A673 (cell line): ENCODE data around the gene CABP4. TPM values are rescaled to one million over a fixed set of nuclear protein-coding genes. Genes with fewer than 3 reads are reported as not detected.
A peak's percentile ranks its signal among the peaks of the same experiment; 100 is the strongest.

Source experiments
- BruUV-seq: library from RNA; stranded (reverse); fragments of 400-500 nt; replicated peaks from 2 replicates; lab custom pipeline; 2021; lab: Mats Ljungman, UMichigan
- CTCF ChIA-PET: fragments of 300-600 bp; sonication (Branson Sonifier 250); formaldehyde crosslinking; loops from one replicate; lab custom pipeline; 2022; ENCODE audit warnings: antibody characterized with exemption; lab: Charles Lee
- POLR2A ChIA-PET: fragments of 300-600 bp; sonication (Branson Sonifier 250); formaldehyde crosslinking; loops from one replicate; lab custom pipeline; 2022; ENCODE audit warnings: antibody characterized with exemption; ENCODE audit not compliant: low non-redundant PET; lab: Charles Lee
- DNase-seq: peaks from one replicate; pipeline ENCODE4 v3.0.0-alpha.2; 2015; ENCODE audit warnings: low spot score
- H3K27ac ChIP-seq: fragments of 200-600 bp; sonication (generic); 2 replicates; pipeline ENCODE4 v1.5.1; 2016; ENCODE audit warnings: mixed run types, low read depth, mild to moderate bottlenecking, mixed read lengths, antibody characterized with exemption, low read length; ENCODE audit not compliant: poor library complexity, severe bottlenecking
- H3K27me3 ChIP-seq: fragments of 200-600 bp; sonication (generic); replicated peaks from 2 replicates; pipeline ENCODE4 v1.6.1; 2017; ENCODE audit warnings: mixed run types, low read depth, mild to moderate bottlenecking, mixed read lengths, antibody characterized with exemption, low read length; ENCODE audit not compliant: insufficient read depth, poor library complexity
- H3K36me3 ChIP-seq: fragments of 200-600 bp; sonication (generic); 2 replicates; pipeline ENCODE4 v1.6.1; 2016; ENCODE audit warnings: mixed run types, mild to moderate bottlenecking, mixed read lengths, antibody characterized with exemption, low read length; ENCODE audit not compliant: insufficient read depth, poor library complexity, severe bottlenecking
- H3K4me1 ChIP-seq: fragments of 200-600 bp; sonication (generic); 2 replicates; pipeline ENCODE4 v1.6.1; 2017; ENCODE audit warnings: mixed run types, mild to moderate bottlenecking, mixed read lengths, antibody characterized with exemption, low read length; ENCODE audit not compliant: insufficient read depth, poor library complexity, severe bottlenecking
- H3K4me3 ChIP-seq: fragments of 200-600 bp; sonication (generic); 2 replicates; pipeline ENCODE4 v1.5.1; 2016; ENCODE audit warnings: low read depth, mixed run types, mild to moderate bottlenecking, mixed read lengths, low read length; ENCODE audit not compliant: poor library complexity, severe bottlenecking
- H3K9me3 ChIP-seq: fragments of 200-600 bp; sonication (generic); 2 replicates; pipeline ENCODE4 v1.6.1; 2016; ENCODE audit warnings: mixed run types, low read depth, mild to moderate bottlenecking, mixed read lengths, antibody characterized with exemption, low read length; ENCODE audit not compliant: poor library complexity, severe bottlenecking
- EZH2 ChIP-seq: fragments of 200-600 bp; sonication (generic); IDR thresholded peaks from 2 replicates; pipeline ENCODE4 v1.6.1; 2017; ENCODE audit warnings: borderline replicate concordance, low read depth, mild to moderate bottlenecking, mixed read lengths, antibody characterized with exemption, low read length; ENCODE audit not compliant: poor library complexity, severe bottlenecking
- intact Hi-C: fragments of 100-400 bp; cut with micrococcal nuclease; formaldehyde crosslinking; loops from one replicate; pipeline ENCODE4 v1.10.0; 2022; ENCODE audit not compliant: unreplicated experiment
- total RNA-seq: library from RNA; stranded (reverse); gene quantifications from 2 replicates; pipeline ENCODE4 v1.2.3, GENCODE V29; 2021
- TF ChIP-seq, protein P1 (sequence below): fragments of 300-800, 200-600 bp; sonication (generic); conservative IDR thresholded peaks from 2 replicates; pipeline ENCODE4 v1.5.1; 2017; ENCODE audit warnings: low read depth, mild to moderate bottlenecking, antibody characterized with exemption, low read length, moderate library complexity, mixed read lengths

The CABP4 gene
- total RNA-seq, 1 experiment from 2014 or later, result not detected

DNA sequence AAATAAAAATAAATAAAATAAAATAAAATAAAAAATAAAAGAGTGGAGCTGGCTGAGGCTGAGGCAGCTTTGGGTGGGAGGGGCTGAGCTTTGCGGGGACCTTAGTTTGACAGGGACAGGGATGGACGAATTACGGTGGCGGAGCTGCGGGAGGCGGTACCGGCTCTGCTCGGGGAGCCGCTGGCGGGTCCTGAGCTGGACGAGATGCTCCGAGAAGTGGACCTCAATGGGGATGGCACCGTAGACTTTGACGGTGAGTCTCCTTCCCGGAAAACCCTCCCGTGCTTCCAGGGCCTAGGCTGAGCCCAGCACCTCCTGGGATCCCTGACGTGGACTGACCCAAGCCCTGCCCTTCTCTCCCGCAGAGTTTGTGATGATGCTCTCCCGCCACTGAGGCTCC, 3.1 kb downstream of the CABP4 start:
- Histone ChIP-seq H3K4me1 (no peaks in the 10 kb centered on the region), H3K36me3 (no peaks in the 10 kb centered on the region), H3K9me3 (no peaks in the 10 kb centered on the region), H3K27ac (no peak overlapping the region), H3K27me3 (no peaks in the 10 kb centered on the region), H3K4me3 (no peak overlapping the region)
- intact Hi-C loops, result no loop called here
- ChIA-PET POLR2A (no interaction called here), CTCF (no interaction called here)
- no peak for DNase-seq
- TF ChIP-seq, protein P1, sequence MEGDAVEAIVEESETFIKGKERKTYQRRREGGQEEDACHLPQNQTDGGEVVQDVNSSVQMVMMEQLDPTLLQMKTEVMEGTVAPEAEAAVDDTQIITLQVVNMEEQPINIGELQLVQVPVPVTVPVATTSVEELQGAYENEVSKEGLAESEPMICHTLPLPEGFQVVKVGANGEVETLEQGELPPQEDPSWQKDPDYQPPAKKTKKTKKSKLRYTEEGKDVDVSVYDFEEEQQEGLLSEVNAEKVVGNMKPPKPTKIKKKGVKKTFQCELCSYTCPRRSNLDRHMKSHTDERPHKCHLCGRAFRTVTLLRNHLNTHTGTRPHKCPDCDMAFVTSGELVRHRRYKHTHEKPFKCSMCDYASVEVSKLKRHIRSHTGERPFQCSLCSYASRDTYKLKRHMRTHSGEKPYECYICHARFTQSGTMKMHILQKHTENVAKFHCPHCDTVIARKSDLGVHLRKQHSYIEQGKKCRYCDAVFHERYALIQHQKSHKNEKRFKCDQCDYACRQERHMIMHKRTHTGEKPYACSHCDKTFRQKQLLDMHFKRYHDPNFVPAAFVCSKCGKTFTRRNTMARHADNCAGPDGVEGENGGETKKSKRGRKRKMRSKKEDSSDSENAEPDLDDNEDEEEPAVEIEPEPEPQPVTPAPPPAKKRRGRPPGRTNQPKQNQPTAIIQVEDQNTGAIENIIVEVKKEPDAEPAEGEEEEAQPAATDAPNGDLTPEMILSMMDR, result no peak
- no peak for TF ChIP-seq EZH2
- no TSS peak for BruUV-seq

DNA sequence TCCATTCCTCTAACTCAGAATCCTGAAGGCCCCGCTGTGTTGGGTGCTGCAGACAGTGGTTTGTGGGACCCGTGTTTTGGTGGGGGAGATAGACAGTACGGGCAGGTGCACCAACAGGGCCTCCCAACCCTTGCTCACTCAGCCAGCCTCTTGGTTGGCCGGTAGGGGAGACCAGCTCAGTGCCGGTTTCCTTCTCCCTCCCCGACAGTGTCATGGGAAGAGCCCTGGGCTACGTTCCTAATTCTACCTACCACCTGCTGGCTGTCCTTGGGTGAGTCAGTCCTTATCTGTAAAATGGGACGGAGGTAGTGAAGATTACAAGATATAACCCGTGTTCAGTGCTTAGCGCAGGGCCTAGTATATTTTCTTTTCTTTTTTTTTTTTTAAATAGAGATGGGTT, 8.0 kb downstream of the CABP4 start:
- ChIA-PET CTCF (no interaction called here), POLR2A (no interaction called here)
- H3K27me3 ChIP-seq, result no peaks in the 10 kb centered on the region
- BruUV-seq, result no TSS peak
- no peak for DNase-seq
- no peak overlapping the region for H3K4me3 ChIP-seq
- H3K9me3 ChIP-seq, result no peaks in the 10 kb centered on the region
- peaks cover 11% of the 10 kb centered on the region for H3K4me1 ChIP-seq
- H3K36me3 ChIP-seq, result no peaks in the 10 kb centered on the region
- TF ChIP-seq EZH2, result no peak
- TF ChIP-seq, protein P1, result no peak
- intact Hi-C loops, result no loop called here
- H3K27ac ChIP-seq, result no peak overlapping the region

DNA sequence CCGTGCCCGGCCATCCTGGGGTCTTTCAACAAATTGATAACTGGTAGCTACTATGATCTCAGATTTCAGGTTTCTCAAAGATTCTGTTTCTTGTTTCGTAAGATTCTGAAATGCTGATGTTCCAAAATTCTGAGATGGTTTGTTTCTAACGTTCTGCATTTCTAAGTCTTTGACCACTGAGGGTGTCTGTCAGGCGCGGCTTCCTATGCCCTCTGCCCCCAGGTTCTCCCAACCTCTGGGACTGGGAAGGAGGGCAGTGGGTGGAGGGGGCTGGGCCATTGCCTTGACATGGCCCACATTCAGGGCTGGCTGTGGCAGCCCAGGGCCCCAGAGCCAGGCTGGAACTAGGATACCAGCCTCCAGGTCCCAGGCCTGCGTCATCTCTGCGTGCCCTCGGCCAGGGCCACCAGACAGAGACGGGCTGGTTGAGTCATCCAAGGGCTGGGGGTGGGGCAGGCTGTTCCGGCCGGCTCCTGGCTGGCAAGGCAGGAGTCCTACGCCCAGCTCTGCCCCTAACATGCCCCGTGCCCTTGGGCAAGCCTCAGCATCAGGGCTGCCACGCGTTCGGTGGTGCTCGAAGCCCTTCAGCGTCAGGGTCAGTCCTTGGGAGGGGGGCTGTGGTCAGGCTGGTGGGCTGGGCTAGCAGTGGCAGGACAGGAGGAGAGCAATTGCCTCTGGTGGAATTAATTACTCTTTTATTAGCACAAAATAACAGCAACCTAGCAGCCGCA, 8.7 kb downstream of the CABP4 start:
- Histone ChIP-seq H3K4me1 (peaks cover 11% of the 10 kb centered on the region), H3K9me3 (no peaks in the 10 kb centered on the region), H3K36me3 (no peaks in the 10 kb centered on the region), H3K4me3 (peak overlapping the region; percentile 80), H3K27ac (peak overlapping the region; percentile 78), H3K27me3 (no peaks in the 10 kb centered on the region)
- TF ChIP-seq, protein P1, result no peak
- no peak for TF ChIP-seq EZH2
- ChIA-PET CTCF (no interaction called here), POLR2A (no interaction called here)
- intact Hi-C loops, result no loop called here
- no TSS peak for BruUV-seq
- DNase-seq, result no peak
